Measurements from ENCODE around the gene GDPD5.

GDPD5 gene

DNA sequence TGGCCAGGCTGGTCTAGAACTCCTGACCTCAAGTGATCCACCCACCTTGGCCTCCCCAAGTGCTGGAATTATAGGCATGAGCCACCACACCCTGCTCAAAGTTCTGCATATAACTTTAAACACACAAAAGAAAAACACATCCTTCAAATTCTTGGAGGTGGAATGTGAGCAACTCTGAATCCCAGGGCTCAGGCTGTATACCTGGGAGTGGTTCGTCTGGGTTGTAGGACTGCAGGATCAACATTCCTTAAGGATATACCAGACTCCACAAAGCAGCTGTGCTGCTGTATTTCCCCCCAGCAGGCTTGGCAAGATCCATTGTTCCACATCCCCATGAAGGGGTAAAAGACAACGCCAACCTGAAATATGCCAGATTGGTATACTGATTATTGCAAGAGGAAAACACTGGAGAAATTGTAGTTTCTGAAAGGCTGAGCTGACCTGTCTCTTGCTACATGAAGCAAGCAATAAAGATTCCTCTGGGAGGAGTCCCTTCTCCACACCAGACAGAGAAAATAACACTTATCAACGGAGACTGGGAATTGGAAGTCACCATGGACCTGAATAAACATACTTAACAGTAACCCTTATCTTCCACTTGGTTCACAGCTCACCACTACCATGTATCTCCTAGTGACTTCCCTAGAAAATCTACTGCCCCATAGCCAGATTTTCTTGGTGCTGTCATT is 138.7 kb downstream of the GDPD5 start:
- no peak overlapping the region for H3K27ac ChIP-seq (ENCODE audit: low read depth, low read length)
- no peaks in the 10 kb centered on the region for H3K27me3 ChIP-seq (ENCODE audit: control insufficient read depth, insufficient read depth, low read length)
- no peak overlapping the region for H3K9ac ChIP-seq (ENCODE audit: low read depth, low read length)
- H3K36me3 ChIP-seq (ENCODE audit: control insufficient read depth, insufficient read depth, low read length) = no peaks in the 10 kb centered on the region
- H3K4me1 ChIP-seq (ENCODE audit: control insufficient read depth, insufficient read depth, low read length) = peaks cover 4% of the 10 kb centered on the region
- no peak overlapping the region for H3K4me3 ChIP-seq (ENCODE audit: low read depth, low read length)
- no peaks in the 10 kb centered on the region for H3K9me3 ChIP-seq (ENCODE audit: control insufficient read depth, insufficient read depth, low read length)
